HepG2 (cell line): ENCODE data around the gene VPS52. TPM values are rescaled to one million over a fixed set of nuclear protein-coding genes. Genes with fewer than 3 reads are reported as not detected.

Experiments used
- ATF2 ChIP-seq: sonication (generic); formaldehyde crosslinking; IDR thresholded peaks from 2 replicates; pipeline ENCODE4 v1.4.0; 2020; ENCODE audit warnings: missing genetic modification reagents
- CENPX ChIP-seq: sonication (generic); formaldehyde crosslinking; IDR thresholded peaks from 2 replicates; pipeline ENCODE4 v1.9.0; 2021; ENCODE audit warnings: mild to moderate bottlenecking, missing genetic modification reagents, moderate library complexity
- DDIT3 ChIP-seq: sonication (generic); formaldehyde crosslinking; IDR thresholded peaks from 2 replicates; pipeline ENCODE4 v1.4.0; 2020; ENCODE audit warnings: mild to moderate bottlenecking, missing genetic modification reagents
- MAX ChIP-seq: IDR thresholded peaks from 2 replicates; pipeline ENCODE4 v1.6.1; 2012; ENCODE audit warnings: inconsistent platforms
- MEIS1 ChIP-seq: sonication (generic); formaldehyde crosslinking; IDR thresholded peaks from 2 replicates; pipeline ENCODE4 v1.9.0; 2021; ENCODE audit warnings: mild to moderate bottlenecking, missing genetic modification reagents, moderate library complexity, borderline replicate concordance
- MEIS2 ChIP-seq: sonication (generic); formaldehyde crosslinking; IDR thresholded peaks from 2 replicates; pipeline ENCODE4 v1.9.0; 2021; ENCODE audit warnings: mild to moderate bottlenecking, missing genetic modification reagents
- NFATC3 ChIP-seq: sonication (generic); formaldehyde crosslinking; IDR thresholded peaks from 2 replicates; pipeline ENCODE4 v1.5.1; 2020; ENCODE audit warnings: mild to moderate bottlenecking, missing genetic modification reagents
- SKIL ChIP-seq: sonication (generic); formaldehyde crosslinking; IDR thresholded peaks from 2 replicates; pipeline ENCODE4 v1.8.0; 2022; ENCODE audit warnings: missing genetic modification reagents, mild to moderate bottlenecking, moderate library complexity, borderline replicate concordance
- ZBTB38 ChIP-seq: sonication (generic); formaldehyde crosslinking; IDR thresholded peaks from 2 replicates; pipeline ENCODE4 v1.5.1; 2020; ENCODE audit warnings: mild to moderate bottlenecking, missing genetic modification reagents
- ZBTB39 ChIP-seq: sonication (generic); formaldehyde crosslinking; IDR thresholded peaks from 2 replicates; pipeline ENCODE4 v1.5.0; 2020; ENCODE audit warnings: missing genetic modification reagents
- ZFP36L2 ChIP-seq: sonication (generic); formaldehyde crosslinking; IDR thresholded peaks from 2 replicates; pipeline ENCODE4 v1.4.0; 2020; ENCODE audit warnings: missing genetic modification reagents
- ZFP90 ChIP-seq: sonication (generic); formaldehyde crosslinking; IDR thresholded peaks from 2 replicates; pipeline ENCODE4 v1.8.0; 2022; ENCODE audit warnings: missing genetic modification reagents, mild to moderate bottlenecking, inconsistent platforms, borderline replicate concordance
- ZNF280B ChIP-seq: sonication (generic); formaldehyde crosslinking; IDR thresholded peaks from 2 replicates; pipeline ENCODE4 v1.5.0; 2020; ENCODE audit warnings: missing genetic modification reagents, mild to moderate bottlenecking, borderline replicate concordance
- ZNF280D ChIP-seq: sonication (generic); formaldehyde crosslinking; IDR thresholded peaks from 2 replicates; pipeline ENCODE4 v1.5.1; 2020; ENCODE audit warnings: mild to moderate bottlenecking, missing genetic modification reagents
- ZNF674 ChIP-seq: sonication (generic); formaldehyde crosslinking; IDR thresholded peaks from 2 replicates; pipeline ENCODE4 v1.5.0; 2020; ENCODE audit warnings: low read depth, mild to moderate bottlenecking, missing genetic modification reagents
- polyA plus RNA-seq, 8 experiments: library from polyadenylated mRNA; depleted of rRNA in 3 of 8; stranded (reverse) in 7 of 8; unstranded in 1 of 8; fragments of >200 nt; fragmentation: Illumina TruSeq in 4 of 8; extraction: Trizol in 4 of 8; gene quantifications; 2 replicates each; pipeline versions ENCODE4 v1.2.1 to v1.2.3, GENCODE V29; 2011 to 2016; ENCODE audit warnings: low read depth in 4 of 8, missing spikeins in 1 of 8, mixed read lengths in 1 of 8; ENCODE audit not compliant: insufficient read depth in 1 of 8
- total RNA-seq, 5 experiments: library from RNA; depleted of rRNA; stranded (reverse); fragments of >200 nt; fragmentation: Illumina TruSeq; extraction: Trizol; gene quantifications; 2 replicates each; pipeline ENCODE4 v1.2.3, GENCODE V29; 2016; ENCODE audit warnings: low read depth in 1 of 5

The VPS52 gene
- total and polyA plus RNA-seq, 2 of the 13 experiments (the other 11 are each of a cell fraction or from before 2014, with no cell fraction given) = 48.9 to 85.5 TPM

- no peak for TF ChIP-seq ZNF280D
- 0 out of 2 replicates have a peak, but pooled peaks have one; percentile 30 for TF ChIP-seq ZFP90
- TF ChIP-seq ZBTB38 (CRISPR knock-in tag) = peak; percentile 89
- no peak for TF ChIP-seq SKIL (CRISPR knock-in tag)
- no peak for TF ChIP-seq ZBTB39
- TF ChIP-seq ZNF674 (CRISPR knock-in tag) = no peak
- no peak for TF ChIP-seq MAX
- no peak for TF ChIP-seq DDIT3 (CRISPR knock-in tag)
- no peak for TF ChIP-seq CENPX (CRISPR knock-in tag)
- TF ChIP-seq ZNF280B = 0 out of 2 replicates have a peak, but pooled peaks have one; percentile 9
- TF ChIP-seq ZFP36L2 (CRISPR knock-in tag) = no peak
- TF ChIP-seq MEIS2 (CRISPR knock-in tag) = no peak
- TF ChIP-seq ATF2 = no peak
- no peak for TF ChIP-seq MEIS1 (CRISPR knock-in tag)
- TF ChIP-seq NFATC3 (CRISPR knock-in tag) = 0 out of 2 replicates have a peak, but pooled peaks have one; percentile 59
Observed at GRCh38 chr6:33276864-33277662, 5.4 kb upstream of the VPS52 start, which contains the start of gene B3GALT4 (continued).
